WTC11 (cell line): ENCODE measurements around the gene ARMC9. TPM values are rescaled to one million over a fixed set of nuclear protein-coding genes. Genes with fewer than 3 reads are reported as not detected.
A peak's percentile ranks its signal among the peaks of the same experiment; 100 is the strongest.

Source experiments
- ATAC-seq: fragments of 200-7000 bp; cut with Tn5 transposase; 2 replicates; pipeline ENCODE4 v1.10.0; 2021; ENCODE audit warnings: mild to moderate bottlenecking, moderate library complexity
- CTCF ChIA-PET: fragments of 300-600 bp; sonication (Branson Sonifier 250); formaldehyde crosslinking; loops from one replicate; lab custom pipeline; 2021; ENCODE audit warnings: antibody characterized with exemption; lab: Charles Lee
- POLR2A ChIA-PET: fragments of 350-600 bp; sonication (Branson Sonifier 250); formaldehyde crosslinking; loops from one replicate; lab custom pipeline; 2021; ENCODE audit warnings: antibody characterized with exemption; lab: Charles Lee
- DNase-seq: peaks from one replicate; pipeline ENCODE4 v3.0.0; 2021; ENCODE audit warnings: low spot score
- H3K27ac Mint-ChIP-seq: 2 replicates; pipeline ENCODE4 v1.8.0; 2021; ENCODE audit warnings: mixed read lengths
- H3K27me3 Mint-ChIP-seq: 2 replicates; pipeline ENCODE4 v1.8.0; 2021; ENCODE audit warnings: low read depth, mild to moderate bottlenecking, moderate library complexity, mixed read lengths
- H3K36me3 Mint-ChIP-seq: 2 replicates; pipeline ENCODE4 v1.8.0; 2021; ENCODE audit warnings: mixed read lengths
- H3K4me1 Mint-ChIP-seq: 2 replicates; pipeline ENCODE4 v1.8.0; 2022; ENCODE audit warnings: mixed read lengths
- H3K4me3 Mint-ChIP-seq: 2 replicates; pipeline ENCODE4 v1.8.0; 2021; ENCODE audit warnings: mild to moderate bottlenecking, moderate library complexity, mixed read lengths
- H3K9me3 Mint-ChIP-seq: 2 replicates; pipeline ENCODE4 v1.8.0; 2021; ENCODE audit warnings: mixed read lengths
- CREM ChIP-seq: sonication (generic); formaldehyde crosslinking; IDR thresholded peaks from 2 replicates; pipeline ENCODE4 v1.8.1; 2022; ENCODE audit warnings: mild to moderate bottlenecking, missing genetic modification reagents, moderate library complexity
- HMGA2 ChIP-seq: fragments of 250-450 bp; sonication (Bioruptor Pico); IDR thresholded peaks from 2 replicates; pipeline ENCODE4 v1.4.0; 2021; ENCODE audit warnings: mild to moderate bottlenecking, moderate library complexity
- NFYB ChIP-seq: sonication (generic); formaldehyde crosslinking; conservative IDR thresholded peaks from 2 replicates; pipeline ENCODE4 v1.8.0; 2022; ENCODE audit warnings: low read depth, missing genetic modification reagents
- NR1H2 ChIP-seq: sonication (generic); formaldehyde crosslinking; IDR thresholded peaks from 2 replicates; pipeline ENCODE4 v1.9.0; 2021; ENCODE audit warnings: mild to moderate bottlenecking, moderate library complexity, missing genetic modification reagents
- TP53 ChIP-seq: sonication (generic); formaldehyde crosslinking; IDR thresholded peaks from 2 replicates; pipeline ENCODE4 v1.8.1; 2023; ENCODE audit warnings: mild to moderate bottlenecking, missing genetic modification reagents
- total RNA-seq: library from RNA; stranded (reverse); gene quantifications from 3 replicates; pipeline ENCODE4 v1.2.3, GENCODE V29; 2021
- TF ChIP-seq, protein P1 (sequence below): sonication (generic); formaldehyde crosslinking; IDR thresholded peaks from 2 replicates; pipeline ENCODE4 v1.8.0; 2023; ENCODE audit warnings: missing genetic modification reagents, mild to moderate bottlenecking, borderline replicate concordance
- TF ChIP-seq, protein P2 (sequence below): sonication (generic); formaldehyde crosslinking; IDR thresholded peaks from 2 replicates; pipeline ENCODE4 v1.8.0; 2022; ENCODE audit warnings: mild to moderate bottlenecking, missing genetic modification reagents
- TF ChIP-seq, protein P3 (sequence below): fragments of 250-450 bp; sonication (Bioruptor Pico); conservative IDR thresholded peaks from 2 replicates; pipeline ENCODE4 v1.9.0; 2021; ENCODE audit warnings: mild to moderate bottlenecking
- TF ChIP-seq, protein P4 (sequence below): fragments of 250-450 bp; sonication (Bioruptor Pico); IDR thresholded peaks from 2 replicates; pipeline ENCODE4 v1.8.0; 2021; ENCODE audit warnings: mild to moderate bottlenecking
- TF ChIP-seq, protein P5 (sequence below): sonication (generic); formaldehyde crosslinking; IDR thresholded peaks from 2 replicates; pipeline ENCODE4 v1.8.0; 2022; ENCODE audit warnings: missing genetic modification reagents
- TF ChIP-seq, protein P6 (sequence below): sonication (generic); formaldehyde crosslinking; IDR thresholded peaks from 2 replicates; pipeline ENCODE4 v1.8.0; 2022; ENCODE audit warnings: mild to moderate bottlenecking, missing genetic modification reagents
- TF ChIP-seq, protein P7 (sequence below): sonication (generic); formaldehyde crosslinking; IDR thresholded peaks from 2 replicates; pipeline ENCODE4 v1.8.1; 2022; ENCODE audit warnings: mild to moderate bottlenecking, moderate library complexity, missing genetic modification reagents

The ARMC9 gene
- total RNA-seq, 1 experiment from 2014 or later: 34.9 TPM

DNA sequence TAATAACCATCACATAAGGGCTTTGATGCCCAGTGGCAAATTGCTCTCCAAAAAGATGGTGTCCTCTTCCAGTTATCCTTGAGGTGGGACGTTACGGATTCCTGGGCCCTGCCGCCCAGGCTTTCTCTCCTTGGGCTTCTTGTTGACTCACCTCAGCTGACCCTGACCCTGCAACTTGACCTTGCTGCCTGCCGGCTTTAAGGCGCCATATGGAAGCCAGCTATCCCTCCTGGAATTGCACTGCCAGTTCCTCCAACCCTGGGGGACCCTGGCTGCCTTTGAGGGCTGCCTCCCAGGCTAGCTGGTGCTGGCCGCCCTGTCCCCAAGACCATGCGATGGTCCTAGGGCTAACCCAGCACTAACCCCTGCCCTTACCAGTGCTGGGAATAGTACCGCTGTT lies 168.7 kb downstream of the ARMC9 start (continued):
- TF ChIP-seq, protein P1, sequence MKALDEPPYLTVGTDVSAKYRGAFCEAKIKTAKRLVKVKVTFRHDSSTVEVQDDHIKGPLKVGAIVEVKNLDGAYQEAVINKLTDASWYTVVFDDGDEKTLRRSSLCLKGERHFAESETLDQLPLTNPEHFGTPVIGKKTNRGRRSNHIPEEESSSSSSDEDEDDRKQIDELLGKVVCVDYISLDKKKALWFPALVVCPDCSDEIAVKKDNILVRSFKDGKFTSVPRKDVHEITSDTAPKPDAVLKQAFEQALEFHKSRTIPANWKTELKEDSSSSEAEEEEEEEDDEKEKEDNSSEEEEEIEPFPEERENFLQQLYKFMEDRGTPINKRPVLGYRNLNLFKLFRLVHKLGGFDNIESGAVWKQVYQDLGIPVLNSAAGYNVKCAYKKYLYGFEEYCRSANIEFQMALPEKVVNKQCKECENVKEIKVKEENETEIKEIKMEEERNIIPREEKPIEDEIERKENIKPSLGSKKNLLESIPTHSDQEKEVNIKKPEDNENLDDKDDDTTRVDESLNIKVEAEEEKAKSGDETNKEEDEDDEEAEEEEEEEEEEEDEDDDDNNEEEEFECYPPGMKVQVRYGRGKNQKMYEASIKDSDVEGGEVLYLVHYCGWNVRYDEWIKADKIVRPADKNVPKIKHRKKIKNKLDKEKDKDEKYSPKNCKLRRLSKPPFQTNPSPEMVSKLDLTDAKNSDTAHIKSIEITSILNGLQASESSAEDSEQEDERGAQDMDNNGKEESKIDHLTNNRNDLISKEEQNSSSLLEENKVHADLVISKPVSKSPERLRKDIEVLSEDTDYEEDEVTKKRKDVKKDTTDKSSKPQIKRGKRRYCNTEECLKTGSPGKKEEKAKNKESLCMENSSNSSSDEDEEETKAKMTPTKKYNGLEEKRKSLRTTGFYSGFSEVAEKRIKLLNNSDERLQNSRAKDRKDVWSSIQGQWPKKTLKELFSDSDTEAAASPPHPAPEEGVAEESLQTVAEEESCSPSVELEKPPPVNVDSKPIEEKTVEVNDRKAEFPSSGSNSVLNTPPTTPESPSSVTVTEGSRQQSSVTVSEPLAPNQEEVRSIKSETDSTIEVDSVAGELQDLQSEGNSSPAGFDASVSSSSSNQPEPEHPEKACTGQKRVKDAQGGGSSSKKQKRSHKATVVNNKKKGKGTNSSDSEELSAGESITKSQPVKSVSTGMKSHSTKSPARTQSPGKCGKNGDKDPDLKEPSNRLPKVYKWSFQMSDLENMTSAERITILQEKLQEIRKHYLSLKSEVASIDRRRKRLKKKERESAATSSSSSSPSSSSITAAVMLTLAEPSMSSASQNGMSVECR (CRISPR knock-in tag): no peak
- TF ChIP-seq TP53 (CRISPR knock-in tag) (no peak), CREM (CRISPR knock-in tag) (no peak), HMGA2 (CRISPR knock-in tag) (no peak)
- TF ChIP-seq, protein P2, sequence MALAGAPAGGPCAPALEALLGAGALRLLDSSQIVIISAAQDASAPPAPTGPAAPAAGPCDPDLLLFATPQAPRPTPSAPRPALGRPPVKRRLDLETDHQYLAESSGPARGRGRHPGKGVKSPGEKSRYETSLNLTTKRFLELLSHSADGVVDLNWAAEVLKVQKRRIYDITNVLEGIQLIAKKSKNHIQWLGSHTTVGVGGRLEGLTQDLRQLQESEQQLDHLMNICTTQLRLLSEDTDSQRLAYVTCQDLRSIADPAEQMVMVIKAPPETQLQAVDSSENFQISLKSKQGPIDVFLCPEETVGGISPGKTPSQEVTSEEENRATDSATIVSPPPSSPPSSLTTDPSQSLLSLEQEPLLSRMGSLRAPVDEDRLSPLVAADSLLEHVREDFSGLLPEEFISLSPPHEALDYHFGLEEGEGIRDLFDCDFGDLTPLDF: no peak
- TF ChIP-seq, protein P3, sequence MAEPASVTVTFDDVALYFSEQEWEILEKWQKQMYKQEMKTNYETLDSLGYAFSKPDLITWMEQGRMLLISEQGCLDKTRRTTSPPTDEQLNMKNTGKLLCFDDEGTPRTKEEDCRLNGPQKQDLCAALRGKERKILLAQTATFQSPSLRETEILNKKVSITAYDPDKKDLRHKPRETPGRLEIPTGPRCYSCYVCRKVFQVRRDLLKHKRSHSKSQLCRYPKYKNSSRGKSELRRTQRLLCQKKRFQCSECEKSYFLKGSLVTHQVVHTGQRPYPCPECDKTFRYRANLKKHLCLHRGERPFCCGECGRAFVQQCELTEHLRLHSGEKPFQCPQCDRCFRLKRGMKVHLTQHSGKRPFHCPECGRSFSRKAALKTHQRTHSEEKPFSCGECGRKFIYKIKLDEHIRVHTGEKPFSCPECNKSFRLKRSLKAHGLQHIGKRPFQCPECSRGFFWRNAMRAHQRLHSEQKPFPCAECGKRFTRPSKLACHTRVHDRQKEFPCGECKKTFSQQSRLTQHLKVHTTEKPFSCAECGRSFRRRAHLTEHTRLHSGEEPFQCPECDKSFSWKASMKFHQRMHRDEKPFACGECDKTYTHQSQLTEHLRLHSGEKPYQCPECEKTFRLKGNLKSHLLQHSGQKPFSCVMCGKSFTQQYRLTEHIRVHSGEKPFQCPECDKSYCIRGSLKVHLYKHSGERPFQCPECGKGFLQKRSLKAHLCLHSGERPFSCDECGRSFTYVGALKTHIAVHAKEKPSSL (CRISPR knock-in tag): no peak

DNA sequence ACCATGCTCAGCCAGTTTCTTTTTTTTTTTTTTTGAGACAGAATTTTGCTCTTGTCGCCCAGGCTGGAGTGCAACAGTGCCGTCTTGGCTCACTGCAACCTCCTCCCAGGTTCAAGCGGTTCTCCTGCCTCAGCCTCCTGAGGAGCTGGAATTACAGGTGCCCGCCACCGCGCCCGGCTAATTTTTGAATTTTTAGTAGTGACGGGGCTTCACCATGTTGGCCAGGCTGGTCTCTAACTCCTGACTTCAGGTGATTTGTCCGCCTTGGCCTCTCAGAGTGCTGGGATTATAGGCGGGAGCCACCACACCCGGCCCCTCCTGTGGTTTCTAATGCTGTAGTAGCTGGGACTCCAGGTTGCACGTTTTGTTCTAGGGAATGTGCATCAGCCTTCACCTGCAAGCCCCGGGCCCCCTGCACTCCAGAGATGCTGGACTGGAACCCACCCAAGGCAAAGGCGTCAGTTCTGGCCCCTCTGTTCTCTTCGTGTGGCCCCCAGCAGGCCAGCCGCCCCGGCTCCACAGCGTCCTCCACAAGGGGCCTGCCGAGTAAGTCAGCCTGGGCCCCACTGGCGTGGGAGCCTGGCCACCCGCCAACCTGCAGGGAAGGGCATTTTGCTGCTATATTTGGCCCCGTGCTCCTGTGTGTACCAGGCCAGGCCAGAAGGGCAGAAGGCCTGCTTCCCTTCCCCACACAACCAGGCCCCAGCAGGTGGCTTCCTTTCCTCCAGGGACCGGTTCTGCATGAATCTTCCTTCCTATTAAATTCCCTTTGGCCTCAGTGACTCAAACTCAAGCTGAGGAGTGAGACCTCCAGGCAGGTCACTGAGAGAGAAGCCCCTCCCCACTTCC lies 171.4 kb downstream of the ARMC9 start:
- Mint-ChIP-seq H3K36me3 (peaks cover 5% of the 10 kb centered on the region), H3K4me1 (peaks cover 71% of the 10 kb centered on the region), H3K27ac (peak overlapping the region; percentile 98), H3K27me3 (no peaks in the 10 kb centered on the region)
- ChIA-PET POLR2A (interaction anchor here (0.7 to 1.5 kb wide), 3 partner anchors 8 to 82 kb away, joined by 3 to 15 read pairs (median 5); no protein-coding TSS in a partner anchor), CTCF (interaction anchor here (0.8 to 3.7 kb wide), 15 partner anchors 10 to 143 kb away, joined by 3 to 28 read pairs (median 5); partner anchors contain the start of gene B3GNT7)
- ATAC-seq (no peak), DNase-seq (no peak)
- TF ChIP-seq NFYB (CRISPR knock-in tag) (no peak), NR1H2 (CRISPR knock-in tag) (no peak)
- TF ChIP-seq, protein P4, sequence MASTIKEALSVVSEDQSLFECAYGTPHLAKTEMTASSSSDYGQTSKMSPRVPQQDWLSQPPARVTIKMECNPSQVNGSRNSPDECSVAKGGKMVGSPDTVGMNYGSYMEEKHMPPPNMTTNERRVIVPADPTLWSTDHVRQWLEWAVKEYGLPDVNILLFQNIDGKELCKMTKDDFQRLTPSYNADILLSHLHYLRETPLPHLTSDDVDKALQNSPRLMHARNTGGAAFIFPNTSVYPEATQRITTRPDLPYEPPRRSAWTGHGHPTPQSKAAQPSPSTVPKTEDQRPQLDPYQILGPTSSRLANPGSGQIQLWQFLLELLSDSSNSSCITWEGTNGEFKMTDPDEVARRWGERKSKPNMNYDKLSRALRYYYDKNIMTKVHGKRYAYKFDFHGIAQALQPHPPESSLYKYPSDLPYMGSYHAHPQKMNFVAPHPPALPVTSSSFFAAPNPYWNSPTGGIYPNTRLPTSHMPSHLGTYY (CRISPR knock-in tag): peak; percentile 34; the same call in 1 of the 2 replicates
- TF ChIP-seq, protein P5, sequence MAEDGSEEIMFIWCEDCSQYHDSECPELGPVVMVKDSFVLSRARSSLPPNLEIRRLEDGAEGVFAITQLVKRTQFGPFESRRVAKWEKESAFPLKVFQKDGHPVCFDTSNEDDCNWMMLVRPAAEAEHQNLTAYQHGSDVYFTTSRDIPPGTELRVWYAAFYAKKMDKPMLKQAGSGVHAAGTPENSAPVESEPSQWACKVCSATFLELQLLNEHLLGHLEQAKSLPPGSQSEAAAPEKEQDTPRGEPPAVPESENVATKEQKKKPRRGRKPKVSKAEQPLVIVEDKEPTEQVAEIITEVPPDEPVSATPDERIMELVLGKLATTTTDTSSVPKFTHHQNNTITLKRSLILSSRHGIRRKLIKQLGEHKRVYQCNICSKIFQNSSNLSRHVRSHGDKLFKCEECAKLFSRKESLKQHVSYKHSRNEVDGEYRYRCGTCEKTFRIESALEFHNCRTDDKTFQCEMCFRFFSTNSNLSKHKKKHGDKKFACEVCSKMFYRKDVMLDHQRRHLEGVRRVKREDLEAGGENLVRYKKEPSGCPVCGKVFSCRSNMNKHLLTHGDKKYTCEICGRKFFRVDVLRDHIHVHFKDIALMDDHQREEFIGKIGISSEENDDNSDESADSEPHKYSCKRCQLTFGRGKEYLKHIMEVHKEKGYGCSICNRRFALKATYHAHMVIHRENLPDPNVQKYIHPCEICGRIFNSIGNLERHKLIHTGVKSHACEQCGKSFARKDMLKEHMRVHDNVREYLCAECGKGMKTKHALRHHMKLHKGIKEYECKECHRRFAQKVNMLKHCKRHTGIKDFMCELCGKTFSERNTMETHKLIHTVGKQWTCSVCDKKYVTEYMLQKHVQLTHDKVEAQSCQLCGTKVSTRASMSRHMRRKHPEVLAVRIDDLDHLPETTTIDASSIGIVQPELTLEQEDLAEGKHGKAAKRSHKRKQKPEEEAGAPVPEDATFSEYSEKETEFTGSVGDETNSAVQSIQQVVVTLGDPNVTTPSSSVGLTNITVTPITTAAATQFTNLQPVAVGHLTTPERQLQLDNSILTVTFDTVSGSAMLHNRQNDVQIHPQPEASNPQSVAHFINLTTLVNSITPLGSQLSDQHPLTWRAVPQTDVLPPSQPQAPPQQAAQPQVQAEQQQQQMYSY (CRISPR knock-in tag): peak; percentile 56; the same call in 1 of the 2 replicates
- TF ChIP-seq, protein P6, sequence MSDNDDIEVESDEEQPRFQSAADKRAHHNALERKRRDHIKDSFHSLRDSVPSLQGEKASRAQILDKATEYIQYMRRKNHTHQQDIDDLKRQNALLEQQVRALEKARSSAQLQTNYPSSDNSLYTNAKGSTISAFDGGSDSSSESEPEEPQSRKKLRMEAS: peak; percentile 53; the same call in 1 of the 2 replicates
- TF ChIP-seq, protein P7, sequence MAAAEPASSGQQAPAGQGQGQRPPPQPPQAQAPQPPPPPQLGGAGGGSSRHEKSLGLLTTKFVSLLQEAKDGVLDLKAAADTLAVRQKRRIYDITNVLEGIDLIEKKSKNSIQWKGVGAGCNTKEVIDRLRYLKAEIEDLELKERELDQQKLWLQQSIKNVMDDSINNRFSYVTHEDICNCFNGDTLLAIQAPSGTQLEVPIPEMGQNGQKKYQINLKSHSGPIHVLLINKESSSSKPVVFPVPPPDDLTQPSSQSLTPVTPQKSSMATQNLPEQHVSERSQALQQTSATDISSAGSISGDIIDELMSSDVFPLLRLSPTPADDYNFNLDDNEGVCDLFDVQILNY (CRISPR knock-in tag): peak; percentile 1; the same call in 1 of the 2 replicates
- TF ChIP-seq, all 79 proteins: peak for 4
- Mint-ChIP-seq H3K9me3 (no peaks in the 10 kb centered on the region), H3K4me3 (no peak overlapping the region; the same call in 1 of the 2 replicates)
